Spleen (tissue), 11 donors: ENCODE data around the gene FOCAD. TPM values are rescaled to one million over a fixed set of nuclear protein-coding genes. Genes with fewer than 3 reads are reported as not detected.

Experiments
- DNase-seq: peaks from one replicate; pipeline ENCODE4 v3.0.0-alpha.2; 2020
- H3K27ac ChIP-seq, 8 donors: fragments of 200-600 bp; sonication (generic) in 7 of 8; 1 replicate in 4 of 8; 2 replicates in 4 of 8; pipeline versions ENCODE4 v1.5.0 to v1.8.0; 2016 to 2021; ENCODE audit warnings: inconsistent platforms in 4 of 8, mild to moderate bottlenecking in 4 of 8, moderate library complexity in 1 of 8
- H3K27me3 ChIP-seq, 7 donors: fragments of 200-600 bp; sonication (generic) in 6 of 7; replicated peaks in 1 of 7; 1 replicate in 4 of 7; 2 replicates in 3 of 7; pipeline versions ENCODE4 v1.5.0 to v1.8.0; 2016 to 2021; ENCODE audit warnings: inconsistent platforms in 3 of 7, mild to moderate bottlenecking in 1 of 7
- H3K36me3 ChIP-seq, 6 donors: fragments of 200-600 bp; sonication (generic) in 5 of 6; 1 replicate in 4 of 6; 2 replicates in 2 of 6; pipeline versions ENCODE4 v1.5.0 to v1.8.0; 2016 to 2021; ENCODE audit warnings: inconsistent platforms in 2 of 6
- H3K4me1 ChIP-seq, 6 donors: fragments of 200-600 bp; sonication (generic) in 5 of 6; 1 replicate in 3 of 6; 2 replicates in 3 of 6; pipeline versions ENCODE4 v1.5.0 to v1.8.0; 2016 to 2021; ENCODE audit warnings: inconsistent platforms in 3 of 6
- H3K4me3 ChIP-seq, 8 donors: fragments of 200-600 bp; sonication (generic) in 7 of 8; 1 replicate in 4 of 8; 2 replicates in 4 of 8; pipeline versions ENCODE4 v1.5.0 to v1.8.0; 2016 to 2021; ENCODE audit warnings: inconsistent platforms in 4 of 8, mild to moderate bottlenecking in 4 of 8, moderate library complexity in 2 of 8
- H3K9me3 ChIP-seq, 8 donors: fragments of 200-600 bp; sonication (generic) in 7 of 8; 1 replicate in 4 of 8; 2 replicates in 4 of 8; pipeline versions ENCODE4 v1.5.0 to v1.8.0; 2016 to 2021; ENCODE audit warnings: inconsistent platforms in 4 of 8
- CTCF ChIP-seq, 11 experiments: fragments of 200-600 bp in 7 of 11; fragments of 450-650 bp in 4 of 11; sonication (generic) in 4 of 11; IDR thresholded peaks in 8 of 11; conservative IDR thresholded peaks in 3 of 11; 1 replicate in 7 of 11; 2 replicates in 4 of 11; pipeline versions ENCODE4 v1.4.0 to v1.8.0; 2016 to 2021; ENCODE audit warnings: antibody characterized with exemption in 11 of 11, inconsistent platforms in 4 of 11, mild to moderate bottlenecking in 1 of 11
- POLR2A ChIP-seq, 3 donors: fragments of 450-650 bp; IDR thresholded peaks; one replicate each; pipeline ENCODE4 v1.5.1; 2017; ENCODE audit warnings: antibody characterized with exemption in 3 of 3, mild to moderate bottlenecking in 1 of 3
- POLR2AphosphoS5 ChIP-seq, 3 donors: sonication (generic); formaldehyde crosslinking; IDR thresholded peaks; one replicate each; pipeline ENCODE4 v1.5.1; 2017; ENCODE audit warnings: antibody characterized with exemption in 3 of 3
- WGBS, 5 donors: extraction: QIAGEN DNeasy Blood & Tissue Kit in 3 of 5; methylation state at CpG; one replicate each; pipeline versions ENCODE4 v1.1.5 to v1.1.7; 2013 to 2018; 5-methylcytosine and 5-hydroxymethylcytosine counted together
- intact Hi-C: fragments of 100-400 bp; cut with DNase I; formaldehyde crosslinking; loops from one replicate; pipeline ENCODE4 v1.15.0; 2023; ENCODE audit warnings: low total_unique reads
- polyA plus RNA-seq, 3 donors: library from polyadenylated mRNA; stranded (reverse); fragments of 200-250 nt; gene quantifications; one replicate each; pipeline ENCODE4 v1.2.1, GENCODE V29; 2013
- total RNA-seq, 7 donors: library from RNA; depleted of rRNA in 3 of 7; stranded (reverse); fragments of >200 nt in 3 of 7; fragmentation: NEBNext Ultra II Directional in 4 of 7; extraction: Animal tissue kit (Norgen Biotek cat#: 25700) in 4 of 7; gene quantifications; one replicate each; pipeline versions ENCODE4 v1.1.0 to v1.2.1, GENCODE V29; 2016 to 2021
- donor health status: healthy with polysubstance abuse.
- donor health status: DM: no; HTN: no; CAD: no; lungs with moderate emphysema.
- donor health status: DM: no; HTN: no; CAD: no.
- donor health status: Bipolar disorder and iron deficiency.
- donor health status: healthy.
- donor health status: DM: no; HTN: no; CAD: no.
- donor health status: DM: yes; HTN: yes; CAD: no.

The FOCAD gene
- total and polyA plus RNA-seq, 10 donors, result 3.0 to 33.2 (median 18.6) TPM

GRCh38 chr9:20714442-20715415 is 30.7 kb downstream of the FOCAD start:
- Histone ChIP-seq H3K9me3 (no peaks in the 10 kb centered on the region), H3K27me3 (no peaks in the 10 kb centered on the region), H3K4me3 (no peak overlapping the region), H3K27ac (no peak overlapping the region), H3K4me1 (peaks cover 0 to 7% (median 0%) of the 10 kb centered on the region in 6 donors), H3K36me3 (peaks cover 0 to 13% (median 0%) of the 10 kb centered on the region in 6 donors)
- TF ChIP-seq POLR2AphosphoS5 (IDR thresholded peaks at IDR 0.05) (no peak), CTCF (IDR thresholded peaks at IDR 0.05 in 8 of 11, conservative IDR thresholded peaks at IDR 0.05 in 3 of 11) (no peak), POLR2A (IDR thresholded peaks at IDR 0.05) (no peak)
- 93 to 95% (median 94%) methylated on average over 2 of the region's 2 CpGs for WGBS, 5 donors
- no peak for DNase-seq
- intact Hi-C loops, result no loop called here

GRCh38 chr9:20722221-20722620 is 38.2 kb downstream of the FOCAD start:
- intact Hi-C loops, result no loop called here
- WGBS, 5 donors, result 35 to 76% (median 54%) methylated on average over 1 of the region's 1 CpG
- no peak for DNase-seq
- Histone ChIP-seq H3K27ac (no peak overlapping the region), H3K36me3 (peaks cover 0 to 45% (median 10%) of the 10 kb centered on the region in 6 donors), H3K9me3 (no peaks in the 10 kb centered on the region), H3K4me3 (no peak overlapping the region), H3K4me1 (peaks cover 0 to 10% (median 0%) of the 10 kb centered on the region in 6 donors), H3K27me3 (no peaks in the 10 kb centered on the region)
- TF ChIP-seq CTCF (IDR thresholded peaks at IDR 0.05 in 8 of 11, conservative IDR thresholded peaks at IDR 0.05 in 3 of 11) (no peak), POLR2AphosphoS5 (IDR thresholded peaks at IDR 0.05) (no peak), POLR2A (IDR thresholded peaks at IDR 0.05) (no peak)

GRCh38 chr9:20725675-20726074 is 41.6 kb downstream of the FOCAD start:
- Histone ChIP-seq H3K4me3 (no peak overlapping the region), H3K27ac (no peak overlapping the region), H3K9me3 (no peaks in the 10 kb centered on the region), H3K27me3 (no peaks in the 10 kb centered on the region), H3K36me3 (peaks cover 0 to 37% (median 9%) of the 10 kb centered on the region in 6 donors), H3K4me1 (peaks cover 0 to 10% (median 0%) of the 10 kb centered on the region in 6 donors)
- no peak for DNase-seq
- TF ChIP-seq POLR2AphosphoS5 (IDR thresholded peaks at IDR 0.05) (no peak), POLR2A (IDR thresholded peaks at IDR 0.05) (no peak), CTCF (IDR thresholded peaks at IDR 0.05 in 8 of 11, conservative IDR thresholded peaks at IDR 0.05 in 3 of 11) (no peak)
- intact Hi-C loops, result no loop called here
- 48 to 61% (median 54%) methylated on average over 3 of the region's 3 CpGs for WGBS, 5 donors

- no peak for DNase-seq
- no peak overlapping the region for H3K27ac ChIP-seq
- H3K4me3 ChIP-seq, result no peak overlapping the region
- no peaks in the 10 kb centered on the region for H3K27me3 ChIP-seq
- no peak for TF ChIP-seq POLR2A (IDR thresholded peaks at IDR 0.05)
- no peak for TF ChIP-seq CTCF (IDR thresholded peaks at IDR 0.05 in 8 of 11, conservative IDR thresholded peaks at IDR 0.05 in 3 of 11)
- no peak for TF ChIP-seq POLR2AphosphoS5 (IDR thresholded peaks at IDR 0.05)
- intact Hi-C loops, result no loop called here
- 75 to 88% (median 79%) methylated on average over 2 of the region's 2 CpGs for WGBS, 5 donors
- peaks cover 0 to 32% (median 7%) of the 10 kb centered on the region in 6 donors for H3K36me3 ChIP-seq
- peaks cover 0 to 10% (median 0%) of the 10 kb centered on the region in 6 donors for H3K4me1 ChIP-seq
- H3K9me3 ChIP-seq, result no peaks in the 10 kb centered on the region
These were observed 42.1 kb downstream of the FOCAD start for GRCh38 chr9:20726144-20726543.
